Calu3 (cell line): ENCODE data around the gene MGAT2. TPM values are rescaled to one million over a fixed set of nuclear protein-coding genes. Genes with fewer than 3 reads are reported as not detected.

Experiments used
- BruUV-seq: library from RNA; stranded (reverse); fragments of 400-500 nt; replicated peaks from 2 replicates; lab custom pipeline; 2021; lab: Mats Ljungman, UMichigan
- CTCF ChIA-PET: fragments of 300-600 bp; sonication (Branson Sonifier 250); formaldehyde crosslinking; loops from one replicate; lab custom pipeline; 2022; ENCODE audit warnings: antibody characterized with exemption; lab: Charles Lee
- DNase-seq: peaks from one replicate; pipeline ENCODE4 v3.0.0; 2022
- H3K27ac Mint-ChIP-seq: one replicate; pipeline ENCODE4 v1.8.0; 2022; ENCODE audit warnings: mixed read lengths; ENCODE audit not compliant: unreplicated experiment
- H3K27me3 Mint-ChIP-seq: one replicate; pipeline ENCODE4 v1.8.0; 2022; ENCODE audit warnings: mixed read lengths; ENCODE audit not compliant: unreplicated experiment
- H3K36me3 Mint-ChIP-seq: one replicate; pipeline ENCODE4 v1.8.0; 2022; ENCODE audit warnings: mild to moderate bottlenecking, moderate library complexity, mixed read lengths; ENCODE audit not compliant: insufficient read depth, unreplicated experiment
- H3K4me1 Mint-ChIP-seq: one replicate; pipeline ENCODE4 v1.8.0; 2022; ENCODE audit warnings: mild to moderate bottlenecking, low read depth, mixed read lengths; ENCODE audit not compliant: unreplicated experiment
- H3K4me3 Mint-ChIP-seq: one replicate; pipeline ENCODE4 v1.8.0; 2022; ENCODE audit warnings: mild to moderate bottlenecking, low read depth, moderate library complexity, mixed read lengths; ENCODE audit not compliant: unreplicated experiment
- H3K9me3 Mint-ChIP-seq: one replicate; pipeline ENCODE4 v1.8.0; 2022; ENCODE audit warnings: low read depth, mixed read lengths; ENCODE audit not compliant: unreplicated experiment
- intact Hi-C: fragments of 100-400 bp; cut with micrococcal nuclease; formaldehyde crosslinking; loops from one replicate; pipeline ENCODE4 v1.10.0; 2022; ENCODE audit not compliant: unreplicated experiment
- total RNA-seq: library from RNA; stranded (reverse); gene quantifications from 2 replicates; pipeline ENCODE4 v1.2.3, GENCODE V29; 2022
- TF ChIP-seq, protein P1 (sequence below): fragments of 200-600 bp; IDR thresholded peaks from one replicate; pipeline ENCODE4 v1.8.0; 2022; ENCODE audit warnings: antibody characterized with exemption; ENCODE audit not compliant: unreplicated experiment

Gene MGAT2
- total RNA-seq, 1 experiment from 2014 or later, result 39.3 TPM

DNA sequence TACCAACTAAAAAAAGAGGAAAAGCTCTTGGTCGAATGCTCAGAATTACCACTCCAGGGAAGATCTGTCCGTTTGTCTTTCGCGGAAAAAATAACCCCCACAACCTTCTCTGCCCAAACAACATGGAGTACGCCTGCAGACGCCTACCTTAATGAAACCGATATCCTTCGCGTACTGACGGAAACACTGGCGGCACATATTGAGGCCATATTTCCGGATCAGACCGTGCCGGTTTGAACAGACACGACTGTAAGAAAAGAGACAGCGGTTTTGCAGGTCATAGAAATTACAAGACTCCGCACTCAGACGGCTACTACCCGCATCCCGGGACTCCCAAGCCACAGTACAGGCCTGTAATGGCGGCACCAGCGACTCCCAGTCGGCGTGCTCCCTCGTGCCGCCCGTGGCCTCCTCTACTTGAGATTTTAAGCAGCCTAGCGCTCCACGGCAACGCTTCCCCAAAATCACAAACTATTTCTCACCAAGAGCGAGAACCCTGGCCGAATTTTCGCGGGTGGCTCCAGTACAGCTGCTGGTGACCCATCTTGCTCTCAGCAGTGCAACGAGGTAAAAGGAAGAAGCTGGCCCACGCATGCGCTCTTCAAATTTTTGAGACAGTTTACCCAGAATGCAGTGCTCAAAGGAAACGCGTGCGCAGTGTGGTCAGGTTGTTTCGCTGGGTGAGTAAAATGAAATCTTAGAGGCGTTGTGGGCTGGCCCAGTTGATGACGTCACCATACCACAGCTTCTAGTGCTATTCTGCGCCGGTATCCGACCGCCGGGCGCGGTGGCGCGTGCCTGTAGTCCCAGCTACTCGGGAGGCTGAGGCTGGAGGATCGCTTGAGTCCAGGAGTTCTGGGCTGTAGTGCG lies 34.6 kb upstream of the MGAT2 start, which contains the start of gene RPS29:
Gene RPS29, minus strand, starts transcription at position 578 of the 870 bp plus-strand sequence. Its CDS starts 34 bp downstream, at position 544.
- no TSS peak for BruUV-seq
- H3K9me3 Mint-ChIP-seq, result no peaks in the 10 kb centered on the region
- H3K4me1 Mint-ChIP-seq, result peaks cover 26% of the 10 kb centered on the region
- no peaks in the 10 kb centered on the region for H3K27me3 Mint-ChIP-seq
- intact Hi-C loops, result no loop called here
- TF ChIP-seq, protein P1, sequence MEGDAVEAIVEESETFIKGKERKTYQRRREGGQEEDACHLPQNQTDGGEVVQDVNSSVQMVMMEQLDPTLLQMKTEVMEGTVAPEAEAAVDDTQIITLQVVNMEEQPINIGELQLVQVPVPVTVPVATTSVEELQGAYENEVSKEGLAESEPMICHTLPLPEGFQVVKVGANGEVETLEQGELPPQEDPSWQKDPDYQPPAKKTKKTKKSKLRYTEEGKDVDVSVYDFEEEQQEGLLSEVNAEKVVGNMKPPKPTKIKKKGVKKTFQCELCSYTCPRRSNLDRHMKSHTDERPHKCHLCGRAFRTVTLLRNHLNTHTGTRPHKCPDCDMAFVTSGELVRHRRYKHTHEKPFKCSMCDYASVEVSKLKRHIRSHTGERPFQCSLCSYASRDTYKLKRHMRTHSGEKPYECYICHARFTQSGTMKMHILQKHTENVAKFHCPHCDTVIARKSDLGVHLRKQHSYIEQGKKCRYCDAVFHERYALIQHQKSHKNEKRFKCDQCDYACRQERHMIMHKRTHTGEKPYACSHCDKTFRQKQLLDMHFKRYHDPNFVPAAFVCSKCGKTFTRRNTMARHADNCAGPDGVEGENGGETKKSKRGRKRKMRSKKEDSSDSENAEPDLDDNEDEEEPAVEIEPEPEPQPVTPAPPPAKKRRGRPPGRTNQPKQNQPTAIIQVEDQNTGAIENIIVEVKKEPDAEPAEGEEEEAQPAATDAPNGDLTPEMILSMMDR, result no peak
- H3K36me3 Mint-ChIP-seq, result peaks cover 60% of the 10 kb centered on the region
- H3K4me3 Mint-ChIP-seq, result peak within 1 kb of the TSS; percentile 91
- CTCF ChIA-PET, result interaction anchor here (0.9 kb wide), 1 partner anchor 13 kb away, joined by 5 read pairs; the partner anchor contains the start of gene LRR1
- H3K27ac Mint-ChIP-seq, result peak within 1 kb of the TSS; percentile 98
- peak; percentile 97 for DNase-seq

DNA sequence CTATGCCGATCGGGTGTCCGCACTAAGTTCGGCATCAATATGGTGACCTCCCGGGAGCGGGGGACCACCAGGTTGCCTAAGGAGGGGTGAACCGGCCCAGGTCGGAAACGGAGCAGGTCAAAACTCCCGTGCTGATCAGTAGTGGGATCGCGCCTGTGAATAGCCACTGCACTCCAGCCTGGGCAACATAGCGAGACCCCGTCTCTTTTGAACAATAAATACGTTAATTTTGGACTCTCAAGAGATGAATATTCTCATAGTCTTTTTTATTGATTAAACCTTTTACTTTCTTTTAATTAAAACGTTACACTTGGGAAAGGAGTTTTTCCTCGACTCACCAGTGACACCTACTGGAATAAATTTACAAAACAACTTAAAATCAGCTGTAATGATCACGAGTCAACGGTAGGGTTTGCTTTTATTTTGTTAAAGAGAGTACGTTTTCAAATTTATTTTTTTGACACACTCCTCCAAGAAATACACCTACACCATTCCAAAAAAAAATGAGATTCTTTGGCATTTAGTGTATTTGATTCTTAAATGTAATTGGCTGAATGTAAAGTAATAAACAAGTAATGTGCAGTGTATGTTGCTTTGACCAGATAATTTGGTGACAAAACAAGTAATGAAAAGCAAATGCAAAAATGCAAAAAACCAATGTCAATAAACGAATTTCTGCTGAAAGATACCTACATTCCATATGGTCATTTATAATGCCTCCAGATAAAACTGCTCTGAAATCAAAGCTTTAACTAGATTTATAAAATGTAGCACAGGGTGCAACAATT lies 33.7 kb upstream of the MGAT2 start:
- no TSS peak for BruUV-seq
- H3K36me3 Mint-ChIP-seq, result peaks cover 52% of the 10 kb centered on the region
- intact Hi-C loops, result no loop called here
- TF ChIP-seq, protein P1, result peak; percentile 75
- H3K4me3 Mint-ChIP-seq, result peak overlapping the region; percentile 91
- H3K27me3 Mint-ChIP-seq, result no peaks in the 10 kb centered on the region
- no peaks in the 10 kb centered on the region for H3K9me3 Mint-ChIP-seq
- peaks cover 18% of the 10 kb centered on the region for H3K4me1 Mint-ChIP-seq
- peak; percentile 56 for DNase-seq
- peak overlapping the region; percentile 98 for H3K27ac Mint-ChIP-seq
- CTCF ChIA-PET, result interaction anchor here (0.9 kb wide), 1 partner anchor 12 kb away, joined by 5 read pairs; the partner anchor contains the start of gene LRR1

DNA sequence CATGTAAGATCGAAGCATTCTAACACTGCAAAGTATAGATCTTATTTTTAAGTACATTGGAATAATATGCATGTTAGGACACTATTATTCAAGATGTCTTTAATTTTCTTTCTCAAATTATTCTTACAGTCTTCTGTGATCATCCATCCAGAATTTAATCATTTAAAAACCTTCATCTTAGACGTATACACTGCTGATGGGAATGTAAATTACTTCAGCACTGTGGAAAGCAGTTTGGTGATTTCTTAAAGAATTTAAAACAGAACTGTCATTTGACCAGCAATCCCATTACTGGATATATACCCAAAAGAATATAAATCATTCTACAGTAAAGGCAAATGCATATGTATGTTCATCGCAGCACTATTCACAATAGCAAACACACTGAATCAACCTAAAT lies 31.2 kb upstream of the MGAT2 start:
- no peak overlapping the region for H3K4me3 Mint-ChIP-seq
- H3K4me1 Mint-ChIP-seq, result peaks cover 2% of the 10 kb centered on the region
- H3K27ac Mint-ChIP-seq, result no peak overlapping the region
- no peaks in the 10 kb centered on the region for H3K9me3 Mint-ChIP-seq
- H3K27me3 Mint-ChIP-seq, result no peaks in the 10 kb centered on the region
- H3K36me3 Mint-ChIP-seq, result peaks cover 27% of the 10 kb centered on the region
- BruUV-seq, result no TSS peak
- TF ChIP-seq, protein P1, result no peak
- DNase-seq, result no peak
- CTCF ChIA-PET, result no interaction called here
- intact Hi-C loops, result no loop called here

DNA sequence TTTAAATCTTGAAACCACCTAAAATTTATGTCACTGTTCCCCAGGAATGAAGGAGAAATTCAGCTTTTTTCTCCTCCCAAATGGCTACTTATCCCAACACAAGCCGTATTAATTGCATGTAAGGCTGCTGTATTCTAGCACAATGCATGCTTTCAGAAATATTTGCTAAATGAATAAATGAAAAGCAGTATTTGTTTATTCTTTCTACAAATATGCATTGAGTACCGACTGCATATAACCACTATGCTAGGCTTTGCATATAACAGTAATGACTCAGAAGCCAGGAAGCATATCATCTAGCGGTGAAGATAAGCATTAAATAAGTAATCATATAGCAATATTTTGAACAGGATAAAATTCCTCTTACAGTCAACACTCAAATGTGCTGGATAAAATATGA lies 27.6 kb upstream of the MGAT2 start:
- Mint-ChIP-seq H3K4me1 (peaks cover 17% of the 10 kb centered on the region), H3K9me3 (no peaks in the 10 kb centered on the region), H3K36me3 (peaks cover 8% of the 10 kb centered on the region), H3K27ac (no peak overlapping the region), H3K27me3 (no peaks in the 10 kb centered on the region), H3K4me3 (no peak overlapping the region)
- BruUV-seq, result no TSS peak
- CTCF ChIA-PET, result no interaction called here
- TF ChIP-seq, protein P1, result no peak
- no peak for DNase-seq
- intact Hi-C loops, result no loop called here
